HepG2 (cell line): Measurements from ENCODE around the gene RER1. TPM values are rescaled to one million over a fixed set of nuclear protein-coding genes. Genes with fewer than 3 reads are reported as not detected.

Experiments used
- ARID2 ChIP-seq: sonication (generic); formaldehyde crosslinking; IDR thresholded peaks from 2 replicates; pipeline ENCODE4 v1.8.1; 2022; ENCODE audit warnings: mild to moderate bottlenecking, missing genetic modification reagents, borderline replicate concordance
- DNMT1 ChIP-seq: sonication (generic); formaldehyde crosslinking; IDR thresholded peaks from 2 replicates; pipeline ENCODE4 v1.5.1; 2020; ENCODE audit warnings: mild to moderate bottlenecking, missing genetic modification reagents
- GATA4 ChIP-seq: sonication (generic); IDR thresholded peaks from 2 replicates; pipeline ENCODE4 v1.6.1; 2016; ENCODE audit warnings: antibody characterized with exemption, low read depth, borderline replicate concordance
- HBP1 ChIP-seq: IDR thresholded peaks from 2 replicates; pipeline ENCODE4 v1.6.1; 2016; ENCODE audit warnings: low read depth, control low read depth
- HMG20B ChIP-seq: conservative IDR thresholded peaks from 2 replicates; pipeline ENCODE4 v1.6.1; 2016; ENCODE audit warnings: missing genetic modification reagents, missing compliant biosample characterization
- KDM2A ChIP-seq: sonication (generic); formaldehyde crosslinking; IDR thresholded peaks from 2 replicates; pipeline ENCODE4 v1.4.0; 2020; ENCODE audit warnings: low read depth, missing genetic modification reagents, borderline replicate concordance
- NR1H2 ChIP-seq: sonication (generic); formaldehyde crosslinking; IDR thresholded peaks from 2 replicates; pipeline ENCODE4 v1.8.1; 2022; ENCODE audit warnings: low read depth, missing genetic modification reagents, borderline replicate concordance
- PBX3 ChIP-seq: sonication (generic); formaldehyde crosslinking; IDR thresholded peaks from 2 replicates; pipeline ENCODE4 v1.8.1; 2023; ENCODE audit warnings: missing genetic modification reagents, inconsistent platforms, borderline replicate concordance
- PRPF4 ChIP-seq: fragments of 200-400 bp; formaldehyde crosslinking; IDR thresholded peaks from 2 replicates; pipeline ENCODE4 v1.6.1; 2016; ENCODE audit warnings: low read length, low read depth; ENCODE audit not compliant: poor library complexity, severe bottlenecking
- SMAD3 ChIP-seq: sonication (generic); formaldehyde crosslinking; IDR thresholded peaks from 2 replicates; pipeline ENCODE4 v1.4.0; 2020; ENCODE audit warnings: missing genetic modification reagents
- SMARCC2 ChIP-seq: fragments of 450-650 bp; IDR thresholded peaks from 2 replicates; pipeline ENCODE4 v1.6.1; 2017; ENCODE audit warnings: antibody characterized with exemption, mild to moderate bottlenecking
- SP140L ChIP-seq: sonication (generic); formaldehyde crosslinking; IDR thresholded peaks from 2 replicates; pipeline ENCODE4 v1.4.0; 2020; ENCODE audit warnings: missing genetic modification reagents, borderline replicate concordance
- STAT6 ChIP-seq: sonication (generic); formaldehyde crosslinking; IDR thresholded peaks from 2 replicates; pipeline ENCODE4 v1.4.0; 2020; ENCODE audit warnings: missing genetic modification reagents, mild to moderate bottlenecking, borderline replicate concordance
- TOPORS ChIP-seq: sonication (generic); formaldehyde crosslinking; IDR thresholded peaks from 2 replicates; pipeline ENCODE4 v1.8.0; 2023; ENCODE audit warnings: mild to moderate bottlenecking, missing genetic modification reagents
- ZFP62 ChIP-seq: sonication (generic); formaldehyde crosslinking; IDR thresholded peaks from 2 replicates; pipeline ENCODE4 v1.4.0; 2020; ENCODE audit warnings: missing genetic modification reagents
- ZNF281 ChIP-seq: sonication (generic); formaldehyde crosslinking; IDR thresholded peaks from 2 replicates; pipeline ENCODE4 v1.4.0; 2020; ENCODE audit warnings: missing genetic modification reagents, borderline replicate concordance
- ZNF3 ChIP-seq: IDR thresholded peaks from 2 replicates; pipeline ENCODE4 v1.7.0; 2017; ENCODE audit warnings: inconsistent platforms
- ZNF451 ChIP-seq: sonication (generic); formaldehyde crosslinking; IDR thresholded peaks from 2 replicates; pipeline ENCODE4 v1.5.0; 2020; ENCODE audit warnings: mild to moderate bottlenecking, missing genetic modification reagents
- ZNF530 ChIP-seq: sonication (generic); formaldehyde crosslinking; IDR thresholded peaks from 2 replicates; pipeline ENCODE4 v1.5.0; 2020; ENCODE audit warnings: low read depth, mild to moderate bottlenecking, missing genetic modification reagents
- ZNF557 ChIP-seq: sonication (generic); formaldehyde crosslinking; IDR thresholded peaks from 2 replicates; pipeline ENCODE4 v1.4.0; 2020; ENCODE audit warnings: missing genetic modification reagents
- ZNF570 ChIP-seq: sonication (generic); formaldehyde crosslinking; IDR thresholded peaks from 2 replicates; pipeline ENCODE4 v1.4.0; 2020; ENCODE audit warnings: mild to moderate bottlenecking, missing genetic modification reagents, borderline replicate concordance
- polyA plus RNA-seq, 8 experiments: library from polyadenylated mRNA; depleted of rRNA in 3 of 8; stranded (reverse) in 7 of 8; unstranded in 1 of 8; fragments of >200 nt; fragmentation: Illumina TruSeq in 4 of 8; extraction: Trizol in 4 of 8; gene quantifications; 2 replicates each; pipeline versions ENCODE4 v1.2.1 to v1.2.3, GENCODE V29; 2011 to 2016; ENCODE audit warnings: low read depth in 4 of 8, missing spikeins in 1 of 8, mixed read lengths in 1 of 8; ENCODE audit not compliant: insufficient read depth in 1 of 8
- total RNA-seq, 5 experiments: library from RNA; depleted of rRNA; stranded (reverse); fragments of >200 nt; fragmentation: Illumina TruSeq; extraction: Trizol; gene quantifications; 2 replicates each; pipeline ENCODE4 v1.2.3, GENCODE V29; 2016; ENCODE audit warnings: low read depth in 1 of 5

The RER1 gene
- total and polyA plus RNA-seq, 2 of the 13 experiments (the other 11 are each of a cell fraction or from before 2014, with no cell fraction given), result 128 to 164 TPM

GRCh38 chr1:2391041-2391930 is at the start of gene RER1, which contains the start of gene MORN1 (continued):
- TF ChIP-seq ARID2 (CRISPR knock-in tag) (no peak), TOPORS (no peak; the same call in 1 of the 2 replicates), SP140L (no peak), PRPF4 (no peak), ZNF451 (CRISPR knock-in tag) (no peak; the same call in 1 of the 2 replicates), STAT6 (CRISPR knock-in tag) (peak; percentile 38; the same call in 1 of the 2 replicates), SMARCC2 (no peak), NR1H2 (CRISPR knock-in tag) (peak; percentile 15; the same call in 1 of the 2 replicates), HBP1 (CRISPR knock-in tag) (no peak; the same call in 1 of the 2 replicates), ZFP62 (no peak), ZNF557 (CRISPR knock-in tag) (no peak), GATA4 (no peak), DNMT1 (CRISPR knock-in tag) (no peak), KDM2A (CRISPR knock-in tag) (peak; percentile 72; the same call in 1 of the 2 replicates), ZNF570 (no peak), ZNF281 (CRISPR knock-in tag) (no peak), PBX3 (CRISPR knock-in tag) (no peak), HMG20B (CRISPR knock-in tag) (no peak), SMAD3 (CRISPR knock-in tag) (no peak), ZNF530 (CRISPR knock-in tag) (no peak), ZNF3 (CRISPR knock-in tag) (no peak)
